Activated B cell treated with CpG ODN at 0.5 μM for 24 hours (primary cell): ENCODE results near the gene IGF2BP2. TPM values are rescaled to one million over a fixed set of nuclear protein-coding genes. Genes with fewer than 3 reads are reported as not detected.

Experiments
- ATAC-seq: fragments of 200-7000 bp; cut with Tn5 transposase; one replicate; pipeline ENCODE4 v1.10.0; 2021; ENCODE audit warnings: low read depth, mild to moderate bottlenecking, moderate library complexity
- CTCF ChIA-PET: fragments of 350-600 bp; sonication (Branson Sonifier 250); formaldehyde crosslinking; loops from one replicate; lab custom pipeline; 2021; ENCODE audit warnings: antibody characterized with exemption; lab: Charles Lee
- POLR2A ChIA-PET: fragments of 350-600 bp; sonication (Branson Sonifier 250); formaldehyde crosslinking; loops from one replicate; lab custom pipeline; 2021; ENCODE audit warnings: antibody characterized with exemption; lab: Charles Lee
- DNase-seq: peaks from one replicate; pipeline ENCODE4 v3.0.0; 2022
- H3K27ac Mint-ChIP-seq: one replicate; pipeline ENCODE4 v1.8.0; 2020; ENCODE audit warnings: mixed read lengths
- H3K27me3 Mint-ChIP-seq: one replicate; pipeline ENCODE4 v1.8.0; 2021; ENCODE audit warnings: mixed read lengths
- H3K36me3 Mint-ChIP-seq: one replicate; pipeline ENCODE4 v1.8.0; 2021; ENCODE audit warnings: low read depth, mixed read lengths
- H3K4me1 Mint-ChIP-seq: one replicate; pipeline ENCODE4 v1.8.0; 2021; ENCODE audit warnings: mixed read lengths
- H3K4me3 Mint-ChIP-seq: one replicate; pipeline ENCODE4 v1.8.0; 2020; ENCODE audit warnings: mild to moderate bottlenecking, mixed read lengths
- H3K9me3 Mint-ChIP-seq: one replicate; pipeline ENCODE4 v1.8.0; 2020; ENCODE audit warnings: mixed read lengths
- intact Hi-C: fragments of 100-400 bp; cut with micrococcal nuclease; formaldehyde crosslinking; loops from one replicate; pipeline ENCODE4 v1.15.1; 2024
- total RNA-seq: library from RNA; stranded (reverse); gene quantifications from 2 replicates; pipeline ENCODE4 v1.2.3, GENCODE V29; 2022
- TF ChIP-seq, protein P1 (sequence below): fragments of 200-600 bp; IDR thresholded peaks from one replicate; pipeline ENCODE4 v1.8.0; 2022; ENCODE audit warnings: antibody characterized with exemption, mild to moderate bottlenecking

The IGF2BP2 gene
- total RNA-seq, 1 donor from 2014 or later: 0.69 TPM

DNA sequence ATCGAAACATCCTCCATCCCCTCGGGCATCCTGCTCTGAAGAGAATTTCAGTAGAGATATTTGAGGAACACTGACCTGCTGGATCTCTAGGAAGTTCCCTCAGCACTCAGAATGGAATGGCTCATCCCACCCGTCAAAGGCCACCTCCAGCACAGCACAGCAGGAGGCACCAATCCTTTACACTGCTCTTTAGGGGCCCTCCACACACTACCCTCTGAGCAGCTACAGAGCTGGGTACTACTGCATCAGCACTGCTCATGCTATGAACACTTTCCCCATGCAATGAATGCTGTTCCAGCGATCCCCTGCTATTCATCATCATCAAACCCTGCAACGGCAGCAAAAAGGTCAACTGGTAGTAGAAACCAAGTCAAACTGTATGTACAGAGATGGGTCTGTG is 40.5 kb downstream of the IGF2BP2 start:
- ATAC-seq: no peak
- no peaks in the 10 kb centered on the region for H3K9me3 Mint-ChIP-seq
- H3K27me3 Mint-ChIP-seq: no peaks in the 10 kb centered on the region
- H3K36me3 Mint-ChIP-seq: no peaks in the 10 kb centered on the region
- POLR2A ChIA-PET: no interaction called here
- TF ChIP-seq, protein P1, sequence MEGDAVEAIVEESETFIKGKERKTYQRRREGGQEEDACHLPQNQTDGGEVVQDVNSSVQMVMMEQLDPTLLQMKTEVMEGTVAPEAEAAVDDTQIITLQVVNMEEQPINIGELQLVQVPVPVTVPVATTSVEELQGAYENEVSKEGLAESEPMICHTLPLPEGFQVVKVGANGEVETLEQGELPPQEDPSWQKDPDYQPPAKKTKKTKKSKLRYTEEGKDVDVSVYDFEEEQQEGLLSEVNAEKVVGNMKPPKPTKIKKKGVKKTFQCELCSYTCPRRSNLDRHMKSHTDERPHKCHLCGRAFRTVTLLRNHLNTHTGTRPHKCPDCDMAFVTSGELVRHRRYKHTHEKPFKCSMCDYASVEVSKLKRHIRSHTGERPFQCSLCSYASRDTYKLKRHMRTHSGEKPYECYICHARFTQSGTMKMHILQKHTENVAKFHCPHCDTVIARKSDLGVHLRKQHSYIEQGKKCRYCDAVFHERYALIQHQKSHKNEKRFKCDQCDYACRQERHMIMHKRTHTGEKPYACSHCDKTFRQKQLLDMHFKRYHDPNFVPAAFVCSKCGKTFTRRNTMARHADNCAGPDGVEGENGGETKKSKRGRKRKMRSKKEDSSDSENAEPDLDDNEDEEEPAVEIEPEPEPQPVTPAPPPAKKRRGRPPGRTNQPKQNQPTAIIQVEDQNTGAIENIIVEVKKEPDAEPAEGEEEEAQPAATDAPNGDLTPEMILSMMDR: no peak
- H3K4me3 Mint-ChIP-seq: no peak overlapping the region
- H3K27ac Mint-ChIP-seq: no peak overlapping the region
- H3K4me1 Mint-ChIP-seq: no peaks in the 10 kb centered on the region
- intact Hi-C loops: no loop called here
- no peak for DNase-seq
- CTCF ChIA-PET: no interaction called here

DNA sequence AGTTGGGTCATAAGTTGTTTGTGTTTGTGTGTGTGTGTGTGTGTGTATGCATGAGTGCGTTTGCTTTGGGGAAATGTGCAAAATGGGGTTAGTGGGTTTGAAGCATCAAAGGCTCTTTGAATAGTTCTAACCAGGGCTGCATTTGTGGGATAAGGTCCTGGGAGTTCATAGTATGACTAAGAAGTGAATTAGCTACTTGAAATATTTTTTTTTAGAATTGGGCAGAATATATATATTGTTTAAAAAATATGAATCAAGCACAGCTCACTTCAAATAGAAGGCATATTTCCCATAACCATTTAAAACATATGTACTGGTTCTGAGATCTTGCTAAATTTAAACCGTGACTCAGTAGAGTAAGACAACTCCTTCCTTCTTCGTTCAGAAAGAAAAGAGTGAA is 43.1 kb downstream of the IGF2BP2 start:
- DNase-seq (no peak), ATAC-seq (no peak)
- ChIA-PET POLR2A (no interaction called here), CTCF (interaction anchor here (1.3 to 3.2 kb wide), 2 partner anchors 13 kb away, joined by 3 to 15 read pairs; no protein-coding TSS in a partner anchor)
- Mint-ChIP-seq H3K36me3 (no peaks in the 10 kb centered on the region), H3K4me1 (no peaks in the 10 kb centered on the region), H3K9me3 (no peaks in the 10 kb centered on the region), H3K4me3 (no peak overlapping the region), H3K27ac (no peak overlapping the region), H3K27me3 (no peaks in the 10 kb centered on the region)
- intact Hi-C loops: no loop called here
- TF ChIP-seq, protein P1: no peak

DNA sequence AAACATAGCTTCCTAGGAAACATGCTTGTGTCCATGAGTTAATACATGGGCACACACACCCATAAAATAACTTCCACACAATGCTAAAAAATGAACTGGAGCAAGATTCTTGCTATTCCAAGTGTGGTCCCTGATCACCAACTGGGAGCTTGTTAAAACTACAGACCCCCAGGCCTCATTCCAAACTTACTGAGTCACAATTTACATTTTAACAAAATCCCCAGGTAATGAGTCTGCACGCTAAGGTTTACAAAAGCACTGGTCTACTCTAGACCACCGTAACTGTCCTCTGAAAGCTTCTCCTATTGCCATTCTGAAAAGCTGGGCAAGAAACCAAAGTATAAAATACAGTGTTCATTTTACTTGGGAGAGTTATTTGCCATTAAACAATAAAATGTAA is 45.4 kb downstream of the IGF2BP2 start:
- ATAC-seq (no peak), DNase-seq (no peak)
- intact Hi-C loops: no loop called here
- no peak overlapping the region for H3K4me3 Mint-ChIP-seq
- no peaks in the 10 kb centered on the region for H3K9me3 Mint-ChIP-seq
- no peaks in the 10 kb centered on the region for H3K4me1 Mint-ChIP-seq
- no peak overlapping the region for H3K27ac Mint-ChIP-seq
- no peaks in the 10 kb centered on the region for H3K27me3 Mint-ChIP-seq
- CTCF ChIA-PET: interaction anchor here (3.2 kb wide), 1 partner anchor 11 kb away, joined by 15 read pairs; no protein-coding TSS in a partner anchor
- POLR2A ChIA-PET: interaction anchor here (0.6 kb wide), 1 partner anchor 120 kb away, joined by 4 read pairs; no protein-coding TSS in a partner anchor
- TF ChIP-seq, protein P1: no peak
- no peaks in the 10 kb centered on the region for H3K36me3 Mint-ChIP-seq

DNA sequence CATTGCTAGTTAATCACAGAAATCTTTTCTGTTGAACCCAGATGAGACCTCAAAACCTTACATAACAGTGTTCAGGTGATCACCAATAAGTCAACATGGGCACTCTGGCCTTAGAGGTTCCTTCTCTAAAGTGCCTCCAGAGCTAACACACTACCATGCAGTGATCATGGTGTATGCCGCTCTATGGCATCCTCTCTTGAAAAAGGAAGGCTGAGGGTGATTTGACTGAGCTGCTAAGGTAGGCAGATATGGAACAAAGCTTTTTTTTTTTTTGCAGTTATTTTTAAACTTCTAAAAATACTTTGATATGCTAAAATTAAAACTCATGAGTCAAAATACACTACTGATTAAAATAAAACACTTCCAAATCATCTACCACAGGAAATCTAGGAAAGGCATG is 46.0 kb downstream of the IGF2BP2 start:
- DNase-seq: no peak
- intact Hi-C loops: no loop called here
- TF ChIP-seq, protein P1: no peak
- Mint-ChIP-seq H3K9me3 (no peaks in the 10 kb centered on the region), H3K4me1 (no peaks in the 10 kb centered on the region), H3K27ac (no peak overlapping the region), H3K27me3 (no peaks in the 10 kb centered on the region), H3K36me3 (no peaks in the 10 kb centered on the region), H3K4me3 (no peak overlapping the region)
- no peak for ATAC-seq
- ChIA-PET CTCF (interaction anchor here (3.2 kb wide), 1 partner anchor 10 kb away, joined by 15 read pairs; no protein-coding TSS in a partner anchor), POLR2A (interaction anchor here (0.6 kb wide), 1 partner anchor 119 kb away, joined by 4 read pairs; no protein-coding TSS in a partner anchor)

DNA sequence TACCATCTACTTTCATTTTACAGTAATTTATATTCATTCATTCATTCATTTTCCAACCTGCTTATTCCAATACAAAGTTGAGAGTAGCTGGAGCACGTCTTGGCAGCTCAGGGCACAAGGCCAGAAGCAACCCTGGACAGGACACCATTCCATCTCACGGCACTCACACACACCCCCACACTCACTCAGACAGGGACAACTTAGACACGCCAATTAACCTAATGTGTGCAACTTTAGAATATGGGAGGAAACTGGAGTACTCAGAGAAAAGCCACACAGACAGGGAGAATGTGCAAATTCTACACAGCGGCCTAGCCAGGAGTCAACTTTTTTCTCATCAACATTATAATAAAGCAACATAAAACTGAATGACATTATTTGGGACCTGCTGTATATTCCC is 46.7 kb downstream of the IGF2BP2 start:
- CTCF ChIA-PET: interaction anchor here (1.8 kb wide), 1 partner anchor 9 kb away, joined by 8 read pairs; no protein-coding TSS in a partner anchor
- H3K27me3 Mint-ChIP-seq: no peaks in the 10 kb centered on the region
- no peaks in the 10 kb centered on the region for H3K9me3 Mint-ChIP-seq
- intact Hi-C loops: no loop called here
- H3K4me1 Mint-ChIP-seq: no peaks in the 10 kb centered on the region
- no peak for ATAC-seq
- no peaks in the 10 kb centered on the region for H3K36me3 Mint-ChIP-seq
- no peak for DNase-seq
- TF ChIP-seq, protein P1: no peak
- H3K4me3 Mint-ChIP-seq: no peak overlapping the region
- no peak overlapping the region for H3K27ac Mint-ChIP-seq
- POLR2A ChIA-PET: no interaction called here
